ENCODE data around the gene RBM26.

RBM26 gene

GRCh38 chr13:79328510-79328909 lies 77.5 kb downstream of the RBM26 start:
- ATAC-seq (ENCODE audit: low read depth) (no peak), DNase-seq (ENCODE audit: low spot score) (no peak)
- no peaks in the 10 kb centered on the region for H3K27me3 ChIP-seq (ENCODE audit: insufficient read depth, poor library complexity, severe bottlenecking)
- H3K4me1 ChIP-seq (ENCODE audit: insufficient read depth, poor library complexity, severe bottlenecking) = no peaks in the 10 kb centered on the region
- peaks cover 67% of the 10 kb centered on the region for H3K36me3 ChIP-seq (ENCODE audit: low read depth)
- H3K9me3 ChIP-seq (ENCODE audit: severe bottlenecking) = no peaks in the 10 kb centered on the region
- H3K4me3 ChIP-seq (ENCODE audit: severe bottlenecking) = no peak overlapping the region
- TF ChIP-seq, protein P1, sequence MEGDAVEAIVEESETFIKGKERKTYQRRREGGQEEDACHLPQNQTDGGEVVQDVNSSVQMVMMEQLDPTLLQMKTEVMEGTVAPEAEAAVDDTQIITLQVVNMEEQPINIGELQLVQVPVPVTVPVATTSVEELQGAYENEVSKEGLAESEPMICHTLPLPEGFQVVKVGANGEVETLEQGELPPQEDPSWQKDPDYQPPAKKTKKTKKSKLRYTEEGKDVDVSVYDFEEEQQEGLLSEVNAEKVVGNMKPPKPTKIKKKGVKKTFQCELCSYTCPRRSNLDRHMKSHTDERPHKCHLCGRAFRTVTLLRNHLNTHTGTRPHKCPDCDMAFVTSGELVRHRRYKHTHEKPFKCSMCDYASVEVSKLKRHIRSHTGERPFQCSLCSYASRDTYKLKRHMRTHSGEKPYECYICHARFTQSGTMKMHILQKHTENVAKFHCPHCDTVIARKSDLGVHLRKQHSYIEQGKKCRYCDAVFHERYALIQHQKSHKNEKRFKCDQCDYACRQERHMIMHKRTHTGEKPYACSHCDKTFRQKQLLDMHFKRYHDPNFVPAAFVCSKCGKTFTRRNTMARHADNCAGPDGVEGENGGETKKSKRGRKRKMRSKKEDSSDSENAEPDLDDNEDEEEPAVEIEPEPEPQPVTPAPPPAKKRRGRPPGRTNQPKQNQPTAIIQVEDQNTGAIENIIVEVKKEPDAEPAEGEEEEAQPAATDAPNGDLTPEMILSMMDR (IDR thresholded peaks at IDR 0.05; ENCODE audit: poor library complexity, severe bottlenecking) = no peak
- no peak overlapping the region for H3K27ac ChIP-seq (ENCODE audit: poor library complexity, severe bottlenecking)

- ATAC-seq (ENCODE audit: low read depth) (no peak), DNase-seq (ENCODE audit: low spot score) (no peak)
- H3K4me1 ChIP-seq (ENCODE audit: insufficient read depth, poor library complexity, severe bottlenecking) = no peaks in the 10 kb centered on the region
- no peaks in the 10 kb centered on the region for H3K9me3 ChIP-seq (ENCODE audit: severe bottlenecking)
- H3K27ac ChIP-seq (ENCODE audit: poor library complexity, severe bottlenecking) = no peak overlapping the region
- no peaks in the 10 kb centered on the region for H3K27me3 ChIP-seq (ENCODE audit: insufficient read depth, poor library complexity, severe bottlenecking)
- no peak overlapping the region for H3K4me3 ChIP-seq (ENCODE audit: severe bottlenecking)
- H3K36me3 ChIP-seq (ENCODE audit: low read depth) = peaks cover 70% of the 10 kb centered on the region
- TF ChIP-seq, protein P1 (IDR thresholded peaks at IDR 0.05; ENCODE audit: poor library complexity, severe bottlenecking) = no peak
Observed at GRCh38 chr13:79320433-79320832, 85.6 kb downstream of the RBM26 start.

DNA sequence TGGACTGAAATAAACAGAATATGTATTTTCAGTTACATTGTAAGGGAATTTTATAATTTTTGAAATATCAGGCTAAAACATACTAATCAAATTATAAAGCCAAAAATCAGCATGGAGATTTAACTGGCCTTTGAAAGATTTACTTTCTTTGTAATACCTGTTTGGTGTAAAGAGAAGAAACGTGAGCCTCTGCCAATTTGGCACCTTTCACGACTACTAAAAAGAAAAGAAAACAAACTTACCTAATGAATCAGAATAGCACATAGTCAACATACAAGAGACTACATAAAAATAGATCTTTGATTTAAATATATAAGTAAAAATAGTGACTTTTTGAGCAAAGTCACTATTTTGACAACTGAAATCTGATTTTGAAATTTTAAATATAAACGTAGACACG lies 87.4 kb downstream of the RBM26 start:
- no peaks in the 10 kb centered on the region for H3K9me3 ChIP-seq (ENCODE audit: severe bottlenecking)
- H3K4me1 ChIP-seq (ENCODE audit: insufficient read depth, poor library complexity, severe bottlenecking) = no peaks in the 10 kb centered on the region
- H3K4me3 ChIP-seq (ENCODE audit: severe bottlenecking) = no peak overlapping the region
- no peak overlapping the region for H3K27ac ChIP-seq (ENCODE audit: poor library complexity, severe bottlenecking)
- peaks cover 58% of the 10 kb centered on the region for H3K36me3 ChIP-seq (ENCODE audit: low read depth)
- ATAC-seq (ENCODE audit: low read depth) = no peak
- TF ChIP-seq, protein P1 (IDR thresholded peaks at IDR 0.05; ENCODE audit: poor library complexity, severe bottlenecking) = no peak
- no peak for DNase-seq (ENCODE audit: low spot score)
- no peaks in the 10 kb centered on the region for H3K27me3 ChIP-seq (ENCODE audit: insufficient read depth, poor library complexity, severe bottlenecking)

- peaks cover 51% of the 10 kb centered on the region for H3K36me3 ChIP-seq (ENCODE audit: low read depth)
- ATAC-seq (ENCODE audit: low read depth) (no peak), DNase-seq (ENCODE audit: low spot score) (no peak)
- TF ChIP-seq, protein P1 (IDR thresholded peaks at IDR 0.05; ENCODE audit: poor library complexity, severe bottlenecking) = no peak
- no peaks in the 10 kb centered on the region for H3K9me3 ChIP-seq (ENCODE audit: severe bottlenecking)
- no peaks in the 10 kb centered on the region for H3K4me1 ChIP-seq (ENCODE audit: insufficient read depth, poor library complexity, severe bottlenecking)
- H3K27me3 ChIP-seq (ENCODE audit: insufficient read depth, poor library complexity, severe bottlenecking) = no peaks in the 10 kb centered on the region
- no peak overlapping the region for H3K4me3 ChIP-seq (ENCODE audit: severe bottlenecking)
- H3K27ac ChIP-seq (ENCODE audit: poor library complexity, severe bottlenecking) = no peak overlapping the region
Observed at GRCh38 chr13:79317856-79318255, 88.2 kb downstream of the RBM26 start.

- TF ChIP-seq, protein P1 (IDR thresholded peaks at IDR 0.05; ENCODE audit: poor library complexity, severe bottlenecking) = no peak
- peaks cover 23% of the 10 kb centered on the region for H3K36me3 ChIP-seq (ENCODE audit: low read depth)
- no peaks in the 10 kb centered on the region for H3K27me3 ChIP-seq (ENCODE audit: insufficient read depth, poor library complexity, severe bottlenecking)
- H3K4me3 ChIP-seq (ENCODE audit: severe bottlenecking) = no peak overlapping the region
- no peaks in the 10 kb centered on the region for H3K4me1 ChIP-seq (ENCODE audit: insufficient read depth, poor library complexity, severe bottlenecking)
- H3K27ac ChIP-seq (ENCODE audit: poor library complexity, severe bottlenecking) = no peak overlapping the region
- DNase-seq (ENCODE audit: low spot score) = no peak
- no peak for ATAC-seq (ENCODE audit: low read depth)
- H3K9me3 ChIP-seq (ENCODE audit: severe bottlenecking) = no peaks in the 10 kb centered on the region
Observed at GRCh38 chr13:79314652-79315051, 91.4 kb downstream of the RBM26 start.

All from RWPE2 (cell line).